ENCODE measurements around the gene BAZ2A. TPM values are rescaled to one million over a fixed set of nuclear protein-coding genes. Genes with fewer than 3 reads are reported as not detected.

The BAZ2A gene
- total and polyA plus RNA-seq, 2 experiments from 2014 or later: 109 to 111 TPM

DNA sequence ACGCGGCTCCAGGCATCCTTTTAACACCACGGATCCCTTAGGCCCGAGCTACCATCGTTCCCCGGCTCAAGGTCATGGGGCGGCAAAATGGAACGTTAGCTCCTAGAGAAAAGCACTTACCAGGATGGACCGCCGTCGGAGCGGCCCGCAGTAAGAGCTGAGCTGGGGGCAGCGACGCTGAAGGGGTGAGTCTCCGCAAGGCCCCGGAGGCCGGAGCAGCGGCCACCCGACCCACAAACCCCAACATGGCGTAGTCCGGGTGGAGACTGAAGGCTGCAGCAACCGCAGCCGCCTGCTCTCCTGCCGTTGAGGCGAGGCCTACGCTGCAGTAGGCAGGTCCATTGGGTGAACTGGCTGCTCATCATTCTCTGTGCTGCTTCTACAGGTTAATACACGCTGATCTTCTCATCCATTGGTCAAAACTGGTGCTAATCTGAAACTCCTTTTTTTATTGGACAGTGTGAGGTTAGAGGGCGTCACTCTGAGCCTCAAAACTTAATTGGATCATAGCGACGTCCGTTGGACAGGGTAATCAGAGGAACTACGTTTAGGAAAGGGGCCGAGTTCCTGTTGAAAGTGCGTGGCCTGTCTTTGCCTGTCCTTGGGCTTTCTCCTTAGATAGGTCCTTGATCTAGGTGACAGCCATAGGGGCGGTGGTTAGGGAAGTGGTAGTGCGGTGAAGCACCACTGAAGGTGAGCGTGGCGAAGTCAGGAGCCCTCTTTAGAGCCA is 15.8 kb upstream of the BAZ2A start, which contains the start of gene ATP5F1B (continued):
- TF ChIP-seq EZH2 (IDR thresholded peaks at IDR 0.05; ENCODE audit: low read depth, unreplicated experiment): no peak

DNA sequence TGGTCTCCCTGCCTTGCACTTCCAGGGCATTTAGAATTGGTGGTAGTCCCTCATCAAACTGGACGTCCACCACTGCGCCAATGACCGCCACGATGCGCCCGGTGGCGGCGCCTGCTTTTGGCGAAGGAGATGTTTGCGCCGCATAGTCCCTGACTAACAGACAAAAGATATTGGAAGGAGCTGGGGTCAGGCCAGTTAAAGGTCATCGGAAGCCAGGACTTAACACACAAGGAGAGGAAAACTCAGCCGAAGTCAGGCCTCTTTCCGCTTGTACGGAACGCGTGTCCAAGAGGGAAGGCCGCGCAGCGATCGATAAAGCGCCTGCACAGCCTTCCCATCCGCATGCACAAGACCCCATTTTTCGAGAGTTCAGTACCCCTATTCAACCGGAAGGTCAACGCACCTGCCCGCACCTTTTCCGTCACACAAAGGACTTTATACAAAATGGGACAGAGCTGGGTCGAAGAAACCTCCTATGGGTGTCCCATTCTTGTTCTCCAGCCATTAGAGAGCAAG is 15.1 kb upstream of the BAZ2A start:
- peak overlapping the region; percentile 99 for H3K4me3 Mint-ChIP-seq
- Histone ChIP-seq H3K36me3 (ENCODE audit: insufficient read depth) (peaks cover 44% of the 10 kb centered on the region), H3K27me3 (ENCODE audit: insufficient read depth) (no peaks in the 10 kb centered on the region), H3K4me1 (ENCODE audit: insufficient read depth) (0 out of 2 replicates have a peak, but pooled peaks cover 6% of the 10 kb centered on the region), H3K79me2 (replicated peaks; ENCODE audit: insufficient read depth) (peaks cover 42% of the 10 kb centered on the region), H3F3A (replicated peaks; ENCODE audit: low read depth) (peaks cover 33% of the 10 kb centered on the region), H4K20me1 (replicated peaks; ENCODE audit: insufficient read depth) (peaks cover 24% of the 10 kb centered on the region), H3K27ac (ENCODE audit: low read depth) (peak overlapping the region; percentile 21; the same call in 1 of the 2 replicates), H3K4me3 (peak overlapping the region; percentile 66), H2AFZ (no peak overlapping the region), H3K9me2 (ENCODE audit: insufficient read depth) (no peaks in the 10 kb centered on the region), H3K4me2 (peak overlapping the region; percentile 78)
- H3K27ac Mint-ChIP-seq: peak overlapping the region; percentile 99
- DNase-seq (ENCODE audit: low spot score) (peak; percentile 42), ATAC-seq (peak; percentile 6)
- no peaks in the 10 kb centered on the region for H3K9me3 Mint-ChIP-seq
- peaks cover 20% of the 10 kb centered on the region for H3K4me1 Mint-ChIP-seq
- peak; percentile 42 for TF ChIP-seq CREB1 (CRISPR knock-in tag; IDR thresholded peaks at IDR 0.05; ENCODE audit: low read depth)
- TF ChIP-seq, protein P1, sequence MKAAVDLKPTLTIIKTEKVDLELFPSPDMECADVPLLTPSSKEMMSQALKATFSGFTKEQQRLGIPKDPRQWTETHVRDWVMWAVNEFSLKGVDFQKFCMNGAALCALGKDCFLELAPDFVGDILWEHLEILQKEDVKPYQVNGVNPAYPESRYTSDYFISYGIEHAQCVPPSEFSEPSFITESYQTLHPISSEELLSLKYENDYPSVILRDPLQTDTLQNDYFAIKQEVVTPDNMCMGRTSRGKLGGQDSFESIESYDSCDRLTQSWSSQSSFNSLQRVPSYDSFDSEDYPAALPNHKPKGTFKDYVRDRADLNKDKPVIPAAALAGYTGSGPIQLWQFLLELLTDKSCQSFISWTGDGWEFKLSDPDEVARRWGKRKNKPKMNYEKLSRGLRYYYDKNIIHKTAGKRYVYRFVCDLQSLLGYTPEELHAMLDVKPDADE (IDR thresholded peaks at IDR 0.05): no peak
- peaks cover 12% of the 10 kb centered on the region for H3K27me3 Mint-ChIP-seq (ENCODE audit: insufficient read depth, low read depth, poor library complexity)
- peaks cover 53% of the 10 kb centered on the region for H3K36me3 Mint-ChIP-seq (ENCODE audit: low read depth)

DNA sequence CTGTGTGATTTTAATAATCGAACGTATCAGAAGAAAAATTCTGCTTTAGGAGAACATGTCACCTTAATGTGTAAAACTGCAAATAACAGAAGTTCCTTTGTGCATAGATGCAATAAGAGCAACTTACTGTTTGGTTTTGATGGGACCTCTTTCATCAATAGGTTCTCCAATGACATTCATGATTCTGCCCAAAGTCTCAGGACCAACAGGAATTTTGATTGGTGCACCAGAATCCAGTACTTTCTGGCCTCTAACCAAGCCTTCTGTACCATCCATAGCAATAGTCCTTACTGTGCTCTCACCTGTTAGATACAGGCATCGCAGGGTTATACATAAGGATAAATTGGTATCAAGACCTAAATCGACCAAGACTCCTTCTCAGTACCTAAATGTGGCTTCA is 14.5 kb upstream of the BAZ2A start:
- ATAC-seq (no peak), DNase-seq (ENCODE audit: low spot score) (no peak)
- peak overlapping the region; percentile 78 for H3K4me2 ChIP-seq
- H2AFZ ChIP-seq: no peak overlapping the region
- H3K27ac Mint-ChIP-seq: peak overlapping the region; percentile 99; the same call in 1 of the 2 replicates
- peaks cover 20% of the 10 kb centered on the region for H3K4me1 Mint-ChIP-seq
- H3K79me2 ChIP-seq (replicated peaks; ENCODE audit: insufficient read depth): peaks cover 42% of the 10 kb centered on the region
- 0 out of 2 replicates have a peak, but pooled peaks cover 6% of the 10 kb centered on the region for H3K4me1 ChIP-seq (ENCODE audit: insufficient read depth)
- peaks cover 24% of the 10 kb centered on the region for H4K20me1 ChIP-seq (replicated peaks; ENCODE audit: insufficient read depth)
- H3K27ac ChIP-seq (ENCODE audit: low read depth): no peak overlapping the region; the same call in 1 of the 2 replicates
- H3K9me3 Mint-ChIP-seq: no peaks in the 10 kb centered on the region
- H3K9me2 ChIP-seq (ENCODE audit: insufficient read depth): no peaks in the 10 kb centered on the region
- H3K4me3 ChIP-seq: peak overlapping the region; percentile 66
- peak overlapping the region; percentile 99 for H3K4me3 Mint-ChIP-seq
- H3K27me3 Mint-ChIP-seq (ENCODE audit: insufficient read depth, low read depth, poor library complexity): peaks cover 12% of the 10 kb centered on the region
- peaks cover 59% of the 10 kb centered on the region for H3K36me3 Mint-ChIP-seq (ENCODE audit: low read depth)
- peaks cover 48% of the 10 kb centered on the region for H3K36me3 ChIP-seq (ENCODE audit: insufficient read depth)
- H3K27me3 ChIP-seq (ENCODE audit: insufficient read depth): no peaks in the 10 kb centered on the region
- peaks cover 37% of the 10 kb centered on the region for H3F3A ChIP-seq (replicated peaks; ENCODE audit: low read depth)
- TF ChIP-seq STAT1 (IDR thresholded peaks at IDR 0.05; ENCODE audit: unreplicated experiment) (no peak), EZH2 (IDR thresholded peaks at IDR 0.05; ENCODE audit: low read depth, unreplicated experiment) (no peak), CREB1 (CRISPR knock-in tag; IDR thresholded peaks at IDR 0.05; ENCODE audit: low read depth) (no peak), NANOG (IDR thresholded peaks at IDR 0.05; ENCODE audit: borderline replicate concordance) (no peak), ZNF331 (CRISPR knock-in tag; IDR thresholded peaks at IDR 0.05; ENCODE audit: low read depth) (no peak), EZH2phosphoT487 (IDR thresholded peaks at IDR 0.05; ENCODE audit: unreplicated experiment) (no peak), ZNF114 (CRISPR knock-in tag; IDR thresholded peaks at IDR 0.05) (no peak)
- TF ChIP-seq, protein P2, sequence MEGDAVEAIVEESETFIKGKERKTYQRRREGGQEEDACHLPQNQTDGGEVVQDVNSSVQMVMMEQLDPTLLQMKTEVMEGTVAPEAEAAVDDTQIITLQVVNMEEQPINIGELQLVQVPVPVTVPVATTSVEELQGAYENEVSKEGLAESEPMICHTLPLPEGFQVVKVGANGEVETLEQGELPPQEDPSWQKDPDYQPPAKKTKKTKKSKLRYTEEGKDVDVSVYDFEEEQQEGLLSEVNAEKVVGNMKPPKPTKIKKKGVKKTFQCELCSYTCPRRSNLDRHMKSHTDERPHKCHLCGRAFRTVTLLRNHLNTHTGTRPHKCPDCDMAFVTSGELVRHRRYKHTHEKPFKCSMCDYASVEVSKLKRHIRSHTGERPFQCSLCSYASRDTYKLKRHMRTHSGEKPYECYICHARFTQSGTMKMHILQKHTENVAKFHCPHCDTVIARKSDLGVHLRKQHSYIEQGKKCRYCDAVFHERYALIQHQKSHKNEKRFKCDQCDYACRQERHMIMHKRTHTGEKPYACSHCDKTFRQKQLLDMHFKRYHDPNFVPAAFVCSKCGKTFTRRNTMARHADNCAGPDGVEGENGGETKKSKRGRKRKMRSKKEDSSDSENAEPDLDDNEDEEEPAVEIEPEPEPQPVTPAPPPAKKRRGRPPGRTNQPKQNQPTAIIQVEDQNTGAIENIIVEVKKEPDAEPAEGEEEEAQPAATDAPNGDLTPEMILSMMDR (conservative IDR thresholded peaks at IDR 0.05; ENCODE audit: low read depth in 2 of 2): no peak
- TF ChIP-seq, protein P1 (IDR thresholded peaks at IDR 0.05): no peak
